NK-92 treated with Interleukin-12 subunit alpha and Interleukin-12 subunit beta, amount 100 ng/mL, for 24 hours (cell line): ENCODE measurements around the gene ARHGEF25.
A peak's percentile ranks its signal among the peaks of the same experiment; 100 is the strongest.
"Not testable (repeated sequence)": the region's sequence is repeated elsewhere in the genome, so short reads cannot be mapped to it uniquely, and the experiment has no call there.

Experiments used
- DNase-seq: peaks from one replicate; lab custom pipeline; 2025; lab: John Stamatoyannopoulos, UW

Gene ARHGEF25

GRCh38 chr12:57622293-57623245 is 11.3 kb downstream of the ARHGEF25 start:
- DNase-seq = no peak

GRCh38 chr12:57623385-57623784 is 12.2 kb downstream of the ARHGEF25 start:
- DNase-seq = no peak

- no peak for DNase-seq
Observed at GRCh38 chr12:57623811-57624390, 12.7 kb downstream of the ARHGEF25 start.

- no peak for DNase-seq
Observed at GRCh38 chr12:57624441-57625220, 13.4 kb downstream of the ARHGEF25 start.

- no peak for DNase-seq
Observed at GRCh38 chr12:57625261-57626032, 14.2 kb downstream of the ARHGEF25 start.

- DNase-seq = no peak
Observed at GRCh38 chr12:57626111-57626920, 15.1 kb downstream of the ARHGEF25 start.

GRCh38 chr12:57626921-57627445 is 15.7 kb downstream of the ARHGEF25 start:
- no peak for DNase-seq

GRCh38 chr12:57627501-57628279 is 16.5 kb downstream of the ARHGEF25 start:
- DNase-seq = no peak

GRCh38 chr12:57628280-57629191 is 17.3 kb downstream of the ARHGEF25 start:
- no peak for DNase-seq

GRCh38 chr12:57629897-57630471 is 18.7 kb downstream of the ARHGEF25 start:
- DNase-seq = no peak

- DNase-seq = no peak
Observed at GRCh38 chr12:57630891-57631433, 19.7 kb downstream of the ARHGEF25 start.

- DNase-seq = no peak
Observed at GRCh38 chr12:57631566-57632072, 20.4 kb downstream of the ARHGEF25 start.

GRCh38 chr12:57632073-57632957 is 21.1 kb downstream of the ARHGEF25 start:
- DNase-seq = no peak

- peak; percentile 22 for DNase-seq
Observed at GRCh38 chr12:57632958-57633840, 22.0 kb downstream of the ARHGEF25 start, which contains the start of gene B4GALNT1. TSS of gene B4GALNT1 (minus strand) at chr12:57633201. CDS start at chr12:57632132, 1,069 bp downstream.

- not testable (repeated sequence) for DNase-seq
Observed at GRCh38 chr12:57636731-57637130, 25.5 kb downstream of the ARHGEF25 start.

- DNase-seq = no peak
Observed at GRCh38 chr12:57637364-57637763, 26.1 kb downstream of the ARHGEF25 start.
